Cardiac muscle cell (in vitro differentiated cells and primary cell): ENCODE measurements around the gene SCAF4. TPM values are rescaled to one million over a fixed set of nuclear protein-coding genes. Genes with fewer than 3 reads are reported as not detected.
"Not testable (repeated sequence)": the region's sequence is repeated elsewhere in the genome, so short reads cannot be mapped to it uniquely, and the experiment has no call there.

Source experiments
- DNase-seq, 2 donors: peaks; one replicate each; pipeline versions ENCODE4 v3.0.0 to v3.0.0-alpha.2; 2010 to 2017; ENCODE audit warnings: low read depth in 1 of 2, low spot score in 1 of 2
- H3K27ac ChIP-seq: fragments of 200-600 bp; sonication (generic); 2 replicates; pipeline ENCODE4 v1.5.1; 2016
- H3K27me3 ChIP-seq: fragments of 200-600 bp; sonication (generic); 2 replicates; pipeline ENCODE4 v1.6.0; 2016; ENCODE audit warnings: control low read depth
- H3K36me3 ChIP-seq: fragments of 200-600 bp; sonication (generic); 2 replicates; pipeline ENCODE4 v1.5.1; 2016; ENCODE audit warnings: control low read depth
- H3K4me1 ChIP-seq: fragments of 200-600 bp; sonication (generic); 2 replicates; pipeline ENCODE4 v1.8.1; 2017; ENCODE audit warnings: low read depth, mild to moderate bottlenecking, mixed run types
- H3K4me3 ChIP-seq: fragments of 200-600 bp; sonication (generic); 2 replicates; pipeline ENCODE4 v1.5.1; 2016; ENCODE audit warnings: mild to moderate bottlenecking
- H3K9me3 ChIP-seq: fragments of 200-600 bp; sonication (generic); 2 replicates; pipeline ENCODE4 v1.5.1; 2017; ENCODE audit warnings: low read depth, mild to moderate bottlenecking, control low read depth
- CTCF ChIP-seq: IDR thresholded peaks from 2 replicates; pipeline ENCODE4 v1.5.1; 2012; ENCODE audit warnings: low read depth, mild to moderate bottlenecking, low read length
- polyA plus RNA-seq: library from polyadenylated mRNA; unstranded; fragments of >200 nt; fragmentation: Nextera tagmentation; extraction: Ambion mirVana; gene quantifications from 2 replicates; pipeline ENCODE4 v1.2.1, GENCODE V29; 2016
- total RNA-seq: library from RNA; depleted of rRNA; stranded (reverse); fragments of >200 nt; gene quantifications from 2 replicates; pipeline ENCODE4 v1.2.3, GENCODE V29; 2016

The SCAF4 gene
- total and polyA plus RNA-seq, 2 experiments from 2014 or later: 16.0 to 28.6 TPM

- Histone ChIP-seq H3K9me3 (no peaks in the 10 kb centered on the region), H3K36me3 (no peaks in the 10 kb centered on the region), H3K27ac (no peak overlapping the region), H3K4me3 (no peak overlapping the region), H3K4me1 (no peaks in the 10 kb centered on the region), H3K27me3 (no peaks in the 10 kb centered on the region)
- no peak for DNase-seq
- TF ChIP-seq CTCF: no peak
Observed at GRCh38 chr21:31750843-31751242, 18.9 kb upstream of the SCAF4 start.

- H3K27me3 ChIP-seq: no peaks in the 10 kb centered on the region
- DNase-seq: no peak
- H3K9me3 ChIP-seq: no peaks in the 10 kb centered on the region
- H3K36me3 ChIP-seq: no peaks in the 10 kb centered on the region
- H3K4me1 ChIP-seq: no peaks in the 10 kb centered on the region
- no peak for TF ChIP-seq CTCF
- no peak overlapping the region for H3K4me3 ChIP-seq
- no peak overlapping the region for H3K27ac ChIP-seq
Observed at GRCh38 chr21:31744182-31744800, 12.4 kb upstream of the SCAF4 start.

GRCh38 chr21:31743712-31744111 is 11.8 kb upstream of the SCAF4 start:
- DNase-seq: no peak
- no peaks in the 10 kb centered on the region for H3K36me3 ChIP-seq
- H3K27ac ChIP-seq: no peak overlapping the region
- TF ChIP-seq CTCF: no peak
- no peak overlapping the region for H3K4me3 ChIP-seq
- no peaks in the 10 kb centered on the region for H3K27me3 ChIP-seq
- no peaks in the 10 kb centered on the region for H3K4me1 ChIP-seq
- no peaks in the 10 kb centered on the region for H3K9me3 ChIP-seq

GRCh38 chr21:31741116-31741515 is 9.2 kb upstream of the SCAF4 start:
- H3K27ac ChIP-seq: no peak overlapping the region
- no peak overlapping the region for H3K4me3 ChIP-seq
- no peaks in the 10 kb centered on the region for H3K4me1 ChIP-seq
- H3K36me3 ChIP-seq: no peaks in the 10 kb centered on the region
- no peak for DNase-seq
- no peaks in the 10 kb centered on the region for H3K9me3 ChIP-seq
- no peak for TF ChIP-seq CTCF
- no peaks in the 10 kb centered on the region for H3K27me3 ChIP-seq

GRCh38 chr21:31737586-31738397 is 5.9 kb upstream of the SCAF4 start:
- not testable (repeated sequence) for H3K27ac ChIP-seq, H3K36me3 ChIP-seq, H3K9me3 ChIP-seq, H3K4me3 ChIP-seq, H3K27me3 ChIP-seq, DNase-seq
- H3K4me1 ChIP-seq: peaks cover 13% of the 10 kb centered on the region

GRCh38 chr21:31735511-31735992 is 3.6 kb upstream of the SCAF4 start:
- Histone ChIP-seq H3K36me3 (no peaks in the 10 kb centered on the region), H3K27ac (no peak overlapping the region), H3K9me3 (no peaks in the 10 kb centered on the region), H3K27me3 (no peaks in the 10 kb centered on the region), H3K4me3 (no peak overlapping the region), H3K4me1 (peaks cover 16% of the 10 kb centered on the region)
- no peak for TF ChIP-seq CTCF
- DNase-seq: no peak
